SK-N-SH (cell line): ENCODE data around the gene DUSP28.

ENCODE experiments used
- CHD2 ChIP-seq: fragments of 150-350 bp; IDR thresholded peaks from 2 replicates; pipeline ENCODE4 v1.6.1; 2018; ENCODE audit warnings: low read length; ENCODE audit not compliant: partially characterized antibody
- EZH2phosphoT487 ChIP-seq: fragments of 200-600 bp; sonication (generic); IDR thresholded peaks from 2 replicates; pipeline ENCODE4 v1.6.1; 2017; ENCODE audit warnings: low read depth, mixed run types, mild to moderate bottlenecking, antibody characterized with exemption, moderate library complexity, borderline replicate concordance
- GABPA ChIP-seq: IDR thresholded peaks from 2 replicates; pipeline ENCODE4 v1.4.0; 2012; ENCODE audit warnings: low read depth, mild to moderate bottlenecking
- MXI1 ChIP-seq: IDR thresholded peaks from 2 replicates; pipeline ENCODE4 v1.6.1; 2012; ENCODE audit warnings: mild to moderate bottlenecking, low read depth, low read length, improper control_type of control experiment
- TEAD4 ChIP-seq: IDR thresholded peaks from 2 replicates; pipeline ENCODE4 v1.4.0; 2012; ENCODE audit warnings: mild to moderate bottlenecking, borderline replicate concordance; ENCODE audit not compliant: insufficient read depth
- TF ChIP-seq, protein P1 (sequence below): fragments of 200-600 bp; sonication (generic); IDR thresholded peaks from 2 replicates; pipeline ENCODE4 v1.6.1; 2017; ENCODE audit warnings: antibody characterized with exemption, mild to moderate bottlenecking, moderate library complexity
- TF ChIP-seq, protein P2 (sequence below): IDR thresholded peaks from 2 replicates; pipeline ENCODE4 v1.4.0; 2012; ENCODE audit warnings: low read depth, borderline replicate concordance
- TF ChIP-seq, protein P3 (sequence below): IDR thresholded peaks from 2 replicates; pipeline ENCODE4 v1.4.0; 2012; ENCODE audit warnings: low read depth, borderline replicate concordance
- TF ChIP-seq, protein P4 (sequence below): IDR thresholded peaks from 2 replicates; pipeline ENCODE4; 2012
- TF ChIP-seq, protein P5 (sequence below): IDR thresholded peaks from 2 replicates; pipeline ENCODE4 v1.4.0; 2012; ENCODE audit warnings: low read depth
- TF ChIP-seq, protein P6 (sequence below): fragments of 150-350 bp; IDR thresholded peaks from 2 replicates; pipeline ENCODE4 v1.6.1; 2016; ENCODE audit warnings: mild to moderate bottlenecking, low read depth, low read length

DNA sequence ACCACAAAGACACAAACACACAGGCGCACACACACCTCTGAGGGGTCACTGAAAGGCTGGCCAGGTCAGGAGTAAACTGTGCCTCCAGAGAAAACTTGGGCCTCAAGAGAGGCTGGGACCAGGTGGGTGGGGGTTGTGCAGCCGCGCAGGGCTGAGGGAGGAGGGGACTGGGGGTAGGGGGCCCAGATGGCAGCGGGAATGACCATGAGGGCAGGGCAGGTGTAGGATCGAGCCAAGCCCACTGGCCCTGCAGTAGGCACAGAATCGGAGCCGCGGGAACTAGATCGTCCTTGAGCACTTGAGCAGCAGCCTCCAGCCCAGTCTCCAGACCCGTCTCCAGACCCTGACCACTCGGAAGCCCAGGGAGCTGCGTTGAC is 39.2 kb upstream of the DUSP28 start:
- TF ChIP-seq, protein P1, sequence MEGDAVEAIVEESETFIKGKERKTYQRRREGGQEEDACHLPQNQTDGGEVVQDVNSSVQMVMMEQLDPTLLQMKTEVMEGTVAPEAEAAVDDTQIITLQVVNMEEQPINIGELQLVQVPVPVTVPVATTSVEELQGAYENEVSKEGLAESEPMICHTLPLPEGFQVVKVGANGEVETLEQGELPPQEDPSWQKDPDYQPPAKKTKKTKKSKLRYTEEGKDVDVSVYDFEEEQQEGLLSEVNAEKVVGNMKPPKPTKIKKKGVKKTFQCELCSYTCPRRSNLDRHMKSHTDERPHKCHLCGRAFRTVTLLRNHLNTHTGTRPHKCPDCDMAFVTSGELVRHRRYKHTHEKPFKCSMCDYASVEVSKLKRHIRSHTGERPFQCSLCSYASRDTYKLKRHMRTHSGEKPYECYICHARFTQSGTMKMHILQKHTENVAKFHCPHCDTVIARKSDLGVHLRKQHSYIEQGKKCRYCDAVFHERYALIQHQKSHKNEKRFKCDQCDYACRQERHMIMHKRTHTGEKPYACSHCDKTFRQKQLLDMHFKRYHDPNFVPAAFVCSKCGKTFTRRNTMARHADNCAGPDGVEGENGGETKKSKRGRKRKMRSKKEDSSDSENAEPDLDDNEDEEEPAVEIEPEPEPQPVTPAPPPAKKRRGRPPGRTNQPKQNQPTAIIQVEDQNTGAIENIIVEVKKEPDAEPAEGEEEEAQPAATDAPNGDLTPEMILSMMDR: no peak
- TF ChIP-seq, protein P2, sequence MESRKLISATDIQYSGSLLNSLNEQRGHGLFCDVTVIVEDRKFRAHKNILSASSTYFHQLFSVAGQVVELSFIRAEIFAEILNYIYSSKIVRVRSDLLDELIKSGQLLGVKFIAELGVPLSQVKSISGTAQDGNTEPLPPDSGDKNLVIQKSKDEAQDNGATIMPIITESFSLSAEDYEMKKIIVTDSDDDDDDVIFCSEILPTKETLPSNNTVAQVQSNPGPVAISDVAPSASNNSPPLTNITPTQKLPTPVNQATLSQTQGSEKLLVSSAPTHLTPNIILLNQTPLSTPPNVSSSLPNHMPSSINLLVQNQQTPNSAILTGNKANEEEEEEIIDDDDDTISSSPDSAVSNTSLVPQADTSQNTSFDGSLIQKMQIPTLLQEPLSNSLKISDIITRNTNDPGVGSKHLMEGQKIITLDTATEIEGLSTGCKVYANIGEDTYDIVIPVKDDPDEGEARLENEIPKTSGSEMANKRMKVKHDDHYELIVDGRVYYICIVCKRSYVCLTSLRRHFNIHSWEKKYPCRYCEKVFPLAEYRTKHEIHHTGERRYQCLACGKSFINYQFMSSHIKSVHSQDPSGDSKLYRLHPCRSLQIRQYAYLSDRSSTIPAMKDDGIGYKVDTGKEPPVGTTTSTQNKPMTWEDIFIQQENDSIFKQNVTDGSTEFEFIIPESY: no peak
- TF ChIP-seq CHD2 (no peak), GABPA (no peak), EZH2phosphoT487 (no peak), MXI1 (no peak), TEAD4 (no peak)
- TF ChIP-seq, protein P3, sequence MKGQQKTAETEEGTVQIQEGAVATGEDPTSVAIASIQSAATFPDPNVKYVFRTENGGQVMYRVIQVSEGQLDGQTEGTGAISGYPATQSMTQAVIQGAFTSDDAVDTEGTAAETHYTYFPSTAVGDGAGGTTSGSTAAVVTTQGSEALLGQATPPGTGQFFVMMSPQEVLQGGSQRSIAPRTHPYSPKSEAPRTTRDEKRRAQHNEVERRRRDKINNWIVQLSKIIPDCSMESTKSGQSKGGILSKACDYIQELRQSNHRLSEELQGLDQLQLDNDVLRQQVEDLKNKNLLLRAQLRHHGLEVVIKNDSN: no peak
- TF ChIP-seq, protein P4, sequence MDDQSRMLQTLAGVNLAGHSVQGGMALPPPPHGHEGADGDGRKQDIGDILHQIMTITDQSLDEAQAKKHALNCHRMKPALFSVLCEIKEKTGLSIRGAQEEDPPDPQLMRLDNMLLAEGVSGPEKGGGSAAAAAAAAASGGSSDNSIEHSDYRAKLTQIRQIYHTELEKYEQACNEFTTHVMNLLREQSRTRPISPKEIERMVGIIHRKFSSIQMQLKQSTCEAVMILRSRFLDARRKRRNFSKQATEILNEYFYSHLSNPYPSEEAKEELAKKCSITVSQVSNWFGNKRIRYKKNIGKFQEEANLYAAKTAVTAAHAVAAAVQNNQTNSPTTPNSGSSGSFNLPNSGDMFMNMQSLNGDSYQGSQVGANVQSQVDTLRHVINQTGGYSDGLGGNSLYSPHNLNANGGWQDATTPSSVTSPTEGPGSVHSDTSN: no peak
- TF ChIP-seq, protein P5, sequence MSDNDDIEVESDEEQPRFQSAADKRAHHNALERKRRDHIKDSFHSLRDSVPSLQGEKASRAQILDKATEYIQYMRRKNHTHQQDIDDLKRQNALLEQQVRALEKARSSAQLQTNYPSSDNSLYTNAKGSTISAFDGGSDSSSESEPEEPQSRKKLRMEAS: no peak
- TF ChIP-seq, protein P6, sequence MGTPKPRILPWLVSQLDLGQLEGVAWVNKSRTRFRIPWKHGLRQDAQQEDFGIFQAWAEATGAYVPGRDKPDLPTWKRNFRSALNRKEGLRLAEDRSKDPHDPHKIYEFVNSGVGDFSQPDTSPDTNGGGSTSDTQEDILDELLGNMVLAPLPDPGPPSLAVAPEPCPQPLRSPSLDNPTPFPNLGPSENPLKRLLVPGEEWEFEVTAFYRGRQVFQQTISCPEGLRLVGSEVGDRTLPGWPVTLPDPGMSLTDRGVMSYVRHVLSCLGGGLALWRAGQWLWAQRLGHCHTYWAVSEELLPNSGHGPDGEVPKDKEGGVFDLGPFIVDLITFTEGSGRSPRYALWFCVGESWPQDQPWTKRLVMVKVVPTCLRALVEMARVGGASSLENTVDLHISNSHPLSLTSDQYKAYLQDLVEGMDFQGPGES: no peak
